Astrocyte of the spinal cord (primary cell): ENCODE data around the gene HPCAL1.
A peak's percentile ranks its signal among the peaks of the same experiment; 100 is the strongest.

ENCODE experiments used
- DNase-seq: peaks from one replicate; pipeline ENCODE4 v3.0.0; 2011; ENCODE audit warnings: low read depth, low spot score
- H3K4me3 ChIP-seq: 2 replicates; pipeline ENCODE4 v1.5.1; 2011; ENCODE audit warnings: low read depth, mild to moderate bottlenecking, low read length, moderate library complexity
- CTCF ChIP-seq: IDR thresholded peaks from 2 replicates; pipeline ENCODE4 v1.5.1; 2012; ENCODE audit warnings: low read depth, mild to moderate bottlenecking, low read length, inconsistent platforms
- in situ Hi-C: cut with HindIII; loops from 2 replicates; pipeline ENCODE4 v1.10.0; 2017; ENCODE audit warnings: low sequenced_read_pairs

Gene HPCAL1

GRCh38 chr2:10422732-10423399 lies 120.2 kb downstream of the HPCAL1 start:
- no peak for DNase-seq
- no peak for TF ChIP-seq CTCF
- H3K4me3 ChIP-seq = no peak overlapping the region
- in situ Hi-C loops = no loop called here

- in situ Hi-C loops = no loop called here
- no peak for TF ChIP-seq CTCF
- H3K4me3 ChIP-seq = no peak overlapping the region
- DNase-seq = no peak
These were observed 120.7 kb downstream of the HPCAL1 start for GRCh38 chr2:10423400-10423774.

GRCh38 chr2:10424051-10424450 lies 121.3 kb downstream of the HPCAL1 start:
- peak; percentile 77 for DNase-seq
- no peak for TF ChIP-seq CTCF
- in situ Hi-C loops = no loop called here
- H3K4me3 ChIP-seq = no peak overlapping the region

- in situ Hi-C loops = no loop called here
- DNase-seq = no peak
- TF ChIP-seq CTCF = no peak
- H3K4me3 ChIP-seq = no peak overlapping the region
These were observed 122.3 kb downstream of the HPCAL1 start for GRCh38 chr2:10424916-10425505.

- H3K4me3 ChIP-seq = no peak overlapping the region
- TF ChIP-seq CTCF = no peak
- in situ Hi-C loops = no loop called here
- no peak for DNase-seq
These were observed 123.0 kb downstream of the HPCAL1 start for GRCh38 chr2:10425699-10426098.

GRCh38 chr2:10426726-10427617 lies 124.3 kb downstream of the HPCAL1 start:
- no peak overlapping the region for H3K4me3 ChIP-seq
- no peak for TF ChIP-seq CTCF
- in situ Hi-C loops = no loop called here
- DNase-seq = no peak
